SU-DHL-6 (cell line): Measurements from ENCODE around the gene CASQ2.

Source experiments
- EZH2phosphoT487 ChIP-seq: fragments of 200-600 bp; sonication (generic), shearing (Covaris generic); conservative IDR thresholded peaks from 2 replicates; pipeline ENCODE4 v1.6.1; 2018; ENCODE audit warnings: mild to moderate bottlenecking, antibody characterized with exemption, low read length, moderate library complexity, mixed read lengths
- TF ChIP-seq, protein P1 (sequence below): fragments of 200-600 bp; sonication (generic); IDR thresholded peaks from one replicate; pipeline ENCODE4 v1.5.1; 2017; ENCODE audit warnings: antibody characterized with exemption, mild to moderate bottlenecking, low read length, moderate library complexity; ENCODE audit not compliant: insufficient read depth, poor library complexity, severe bottlenecking

DNA sequence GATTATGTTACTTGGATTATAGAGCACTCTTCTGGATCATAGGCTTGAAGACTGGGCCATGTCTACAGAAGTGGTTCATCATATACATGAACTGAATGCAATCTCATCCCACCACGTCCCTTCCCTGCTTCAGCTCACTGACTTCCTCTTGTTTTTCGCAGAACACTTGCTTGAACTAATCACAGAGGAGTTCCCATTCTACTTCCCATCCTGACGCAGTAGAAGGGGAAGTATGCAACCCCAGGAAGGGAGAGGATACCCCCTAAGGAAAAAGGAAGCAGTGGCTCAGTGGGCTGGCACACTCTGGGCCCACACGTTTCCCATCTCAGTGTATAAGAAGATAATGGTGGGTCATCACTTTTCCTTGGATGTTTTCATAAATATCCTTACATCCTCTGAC is 36.2 kb downstream of the CASQ2 start:
- no peak for TF ChIP-seq EZH2phosphoT487
- TF ChIP-seq, protein P1, sequence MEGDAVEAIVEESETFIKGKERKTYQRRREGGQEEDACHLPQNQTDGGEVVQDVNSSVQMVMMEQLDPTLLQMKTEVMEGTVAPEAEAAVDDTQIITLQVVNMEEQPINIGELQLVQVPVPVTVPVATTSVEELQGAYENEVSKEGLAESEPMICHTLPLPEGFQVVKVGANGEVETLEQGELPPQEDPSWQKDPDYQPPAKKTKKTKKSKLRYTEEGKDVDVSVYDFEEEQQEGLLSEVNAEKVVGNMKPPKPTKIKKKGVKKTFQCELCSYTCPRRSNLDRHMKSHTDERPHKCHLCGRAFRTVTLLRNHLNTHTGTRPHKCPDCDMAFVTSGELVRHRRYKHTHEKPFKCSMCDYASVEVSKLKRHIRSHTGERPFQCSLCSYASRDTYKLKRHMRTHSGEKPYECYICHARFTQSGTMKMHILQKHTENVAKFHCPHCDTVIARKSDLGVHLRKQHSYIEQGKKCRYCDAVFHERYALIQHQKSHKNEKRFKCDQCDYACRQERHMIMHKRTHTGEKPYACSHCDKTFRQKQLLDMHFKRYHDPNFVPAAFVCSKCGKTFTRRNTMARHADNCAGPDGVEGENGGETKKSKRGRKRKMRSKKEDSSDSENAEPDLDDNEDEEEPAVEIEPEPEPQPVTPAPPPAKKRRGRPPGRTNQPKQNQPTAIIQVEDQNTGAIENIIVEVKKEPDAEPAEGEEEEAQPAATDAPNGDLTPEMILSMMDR, result no peak
